CD8-positive, alpha-beta memory T cell (primary cell): ENCODE measurements around the gene CELSR2. TPM values are rescaled to one million over a fixed set of nuclear protein-coding genes. Genes with fewer than 3 reads are reported as not detected.
"Not testable (repeated sequence)": the region's sequence is repeated elsewhere in the genome, so short reads cannot be mapped to it uniquely, and the experiment has no call there.

Experiments used
- CTCF ChIA-PET: fragments of 350-600 bp; sonication (Branson Sonifier 250); formaldehyde crosslinking; loops from one replicate; lab custom pipeline; 2021; ENCODE audit warnings: antibody characterized with exemption; lab: Charles Lee
- POLR2A ChIA-PET: fragments of 350-600 bp; sonication (Branson Sonifier 250); formaldehyde crosslinking; loops from one replicate; lab custom pipeline; 2021; ENCODE audit warnings: antibody characterized with exemption; lab: Charles Lee
- DNase-seq, 5 donors: peaks; one replicate each; pipeline versions ENCODE4 v3.0.0 to v3.0.0-alpha.2; 2020 to 2022; ENCODE audit warnings: mixed read lengths in 1 of 5
- H3K27ac ChIP-seq: one replicate; pipeline ENCODE4 v1.7.0; 2013; ENCODE audit warnings: low read depth, mild to moderate bottlenecking, low read length, moderate library complexity
- H3K27me3 ChIP-seq: 2 replicates; pipeline ENCODE4 v1.7.0; 2013; ENCODE audit warnings: low read length, mild to moderate bottlenecking; ENCODE audit not compliant: insufficient read depth, poor library complexity, severe bottlenecking
- H3K36me3 ChIP-seq: 2 replicates; pipeline ENCODE4 v1.7.0; 2013; ENCODE audit warnings: mild to moderate bottlenecking, low read length, moderate library complexity; ENCODE audit not compliant: insufficient read depth
- H3K4me1 ChIP-seq: 2 replicates; pipeline ENCODE4 v1.7.0; 2013; ENCODE audit warnings: mild to moderate bottlenecking, low read length, moderate library complexity; ENCODE audit not compliant: insufficient read depth
- H3K4me3 ChIP-seq: 2 replicates; pipeline ENCODE4 v1.7.0; 2013; ENCODE audit warnings: mild to moderate bottlenecking, low read length
- H3K9me3 ChIP-seq: 2 replicates; pipeline ENCODE4 v1.7.0; 2013; ENCODE audit warnings: mild to moderate bottlenecking, low read length
- H3K27ac Mint-ChIP-seq, 8 donors: one replicate each; pipeline ENCODE4 v1.8.0; 2020 to 2021; ENCODE audit warnings: mixed read lengths in 8 of 8, mild to moderate bottlenecking in 6 of 8, inconsistent platforms in 3 of 8, moderate library complexity in 3 of 8
- H3K27me3 Mint-ChIP-seq, 2 donors: one replicate each; pipeline ENCODE4 v1.8.0; 2020 to 2021; ENCODE audit warnings: mixed read lengths in 2 of 2, mild to moderate bottlenecking in 1 of 2, moderate library complexity in 1 of 2
- H3K36me3 Mint-ChIP-seq, 3 donors: one replicate each; pipeline ENCODE4 v1.8.0; 2020 to 2021; ENCODE audit warnings: mixed read lengths in 3 of 3, inconsistent platforms in 1 of 3, mild to moderate bottlenecking in 1 of 3
- H3K4me1 Mint-ChIP-seq, 3 donors: one replicate each; pipeline ENCODE4 v1.8.0; 2020 to 2021; ENCODE audit warnings: mixed read lengths in 3 of 3, inconsistent platforms in 1 of 3, mild to moderate bottlenecking in 1 of 3
- H3K4me3 Mint-ChIP-seq, 7 donors: one replicate each; pipeline ENCODE4 v1.8.0; 2020 to 2021; ENCODE audit warnings: mixed read lengths in 7 of 7, mild to moderate bottlenecking in 6 of 7, moderate library complexity in 4 of 7, inconsistent platforms in 2 of 7
- H3K9me3 Mint-ChIP-seq, 5 donors: one replicate each; pipeline ENCODE4 v1.8.0; 2020 to 2022; ENCODE audit warnings: mixed read lengths in 5 of 5, mild to moderate bottlenecking in 3 of 5, moderate library complexity in 2 of 5, inconsistent platforms in 1 of 5
- polyA plus RNA-seq: library from polyadenylated mRNA; unstranded; fragments of 300-500 nt; fragmentation: Illumina TruSeq; gene quantifications from one replicate; pipeline ENCODE4 v1.2.3, GENCODE V29; 2021
- total RNA-seq, 2 experiments: library from RNA; stranded (reverse); gene quantifications; one replicate each; pipeline ENCODE4 v1.2.3, GENCODE V29; 2021

Gene CELSR2
- total and polyA plus RNA-seq, 3 experiments from 2014 or later = 0.77 to 2.8 (median 2.7) TPM

GRCh38 chr1:109304226-109304920 lies 55.0 kb downstream of the CELSR2 start:
- no peak for DNase-seq
- no peak overlapping the region for H3K4me3 Mint-ChIP-seq
- Histone ChIP-seq H3K9me3 (no peaks in the 10 kb centered on the region), H3K27me3 (no peaks in the 10 kb centered on the region), H3K36me3 (no peaks in the 10 kb centered on the region), H3K4me1 (no peaks in the 10 kb centered on the region), H3K4me3 (no peak overlapping the region), H3K27ac (no peak overlapping the region)
- ChIA-PET CTCF (no interaction called here), POLR2A (no interaction called here)
- H3K9me3 Mint-ChIP-seq = no peaks in the 10 kb centered on the region
- peaks cover 14 to 15% of the 10 kb centered on the region in 2 donors for H3K27me3 Mint-ChIP-seq
- no peak overlapping the region for H3K27ac Mint-ChIP-seq
- H3K4me1 Mint-ChIP-seq = no peaks in the 10 kb centered on the region
- H3K36me3 Mint-ChIP-seq = no peaks in the 10 kb centered on the region

- H3K27ac ChIP-seq, H3K4me3 ChIP-seq, DNase-seq, H3K9me3 Mint-ChIP-seq, H3K27me3 ChIP-seq, POLR2A ChIA-PET, H3K4me1 Mint-ChIP-seq, H3K9me3 ChIP-seq, H3K4me3 Mint-ChIP-seq, H3K36me3 ChIP-seq, H3K4me1 ChIP-seq, H3K27ac Mint-ChIP-seq, H3K36me3 Mint-ChIP-seq: not testable (repeated sequence)
- H3K27me3 Mint-ChIP-seq = peaks cover 11 to 17% of the 10 kb centered on the region in 2 donors
- CTCF ChIA-PET = interaction anchor here (3.5 kb wide), 1 partner anchor 10 kb away, joined by 12 read pairs; no protein-coding TSS in a partner anchor
Observed at GRCh38 chr1:109305991-109306390, 56.7 kb downstream of the CELSR2 start.

DNA sequence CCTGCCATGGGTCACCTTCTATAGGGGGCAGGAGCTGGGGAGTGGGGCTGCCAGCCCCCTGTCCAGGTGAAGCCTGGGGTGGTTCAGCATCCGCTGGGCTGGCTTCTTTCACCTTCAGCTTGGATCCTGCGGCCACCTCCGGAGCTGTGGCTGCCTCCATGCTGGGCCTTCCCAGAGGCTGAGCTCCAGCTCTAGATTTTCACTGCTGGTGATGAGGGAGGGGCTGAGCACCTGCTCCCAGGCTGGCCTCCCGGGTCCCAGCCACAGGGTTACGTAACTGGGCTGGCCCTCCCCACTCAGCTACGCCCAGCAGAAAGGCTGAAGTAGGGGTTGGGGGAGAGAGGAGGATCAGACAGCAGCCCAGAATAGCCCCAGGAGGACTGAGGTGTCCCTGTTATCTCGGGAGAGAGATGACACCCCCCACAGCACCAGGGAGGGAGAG lies 57.5 kb downstream of the CELSR2 start, which contains the start of gene MYBPHL:
Gene MYBPHL, minus strand, starts transcription at position 180 of the 442 bp plus-strand sequence. Its CDS starts 20 bp downstream, at position 160.
- Mint-ChIP-seq H3K27ac (no peak within 1 kb of the TSS), H3K36me3 (no peaks in the 10 kb centered on the region), H3K27me3 (peaks cover 11 to 17% of the 10 kb centered on the region in 2 donors), H3K4me3 (no peak within 1 kb of the TSS), H3K9me3 (no peaks in the 10 kb centered on the region), H3K4me1 (no peaks in the 10 kb centered on the region)
- Histone ChIP-seq H3K4me1 (no peaks in the 10 kb centered on the region), H3K36me3 (no peaks in the 10 kb centered on the region), H3K4me3 (no peak within 1 kb of the TSS), H3K27me3 (no peaks in the 10 kb centered on the region), H3K9me3 (no peaks in the 10 kb centered on the region), H3K27ac (no peak within 1 kb of the TSS)
- POLR2A ChIA-PET = no interaction called here
- CTCF ChIA-PET = interaction anchor here (1.3 to 3.5 kb wide), 2 partner anchors 11 to 24 kb away, joined by 3 to 12 read pairs; partner anchors contain the start of gene PSRC1
- DNase-seq = no peak

GRCh38 chr1:109307274-109308021 lies 58.1 kb downstream of the CELSR2 start:
- H3K27ac ChIP-seq = no peak overlapping the region
- POLR2A ChIA-PET = no interaction called here

GRCh38 chr1:109309347-109309746 lies 60.0 kb downstream of the CELSR2 start:
- no peak overlapping the region for H3K4me3 ChIP-seq
- Mint-ChIP-seq H3K27ac (no peak overlapping the region), H3K36me3 (no peaks in the 10 kb centered on the region), H3K4me3 (no peak overlapping the region), H3K4me1 (no peaks in the 10 kb centered on the region), H3K9me3 (no peaks in the 10 kb centered on the region), H3K27me3 (peaks cover 11 to 17% of the 10 kb centered on the region in 2 donors)
- ChIA-PET POLR2A (no interaction called here), CTCF (no interaction called here)
- no peak for DNase-seq
- H3K27ac ChIP-seq = no peak overlapping the region
- no peaks in the 10 kb centered on the region for H3K27me3 ChIP-seq
- no peaks in the 10 kb centered on the region for H3K4me1 ChIP-seq
- H3K36me3 ChIP-seq = no peaks in the 10 kb centered on the region
- H3K9me3 ChIP-seq = no peaks in the 10 kb centered on the region

More at GRCh38 chr1:109307274-109308021, 58.1 kb downstream of the CELSR2 start:
- H3K4me1 ChIP-seq = no peaks in the 10 kb centered on the region
- no peak overlapping the region for H3K27ac Mint-ChIP-seq
- H3K27me3 Mint-ChIP-seq = peaks cover 11 to 17% of the 10 kb centered on the region in 2 donors
- no peaks in the 10 kb centered on the region for H3K9me3 ChIP-seq
- no peak for DNase-seq
- H3K27me3 ChIP-seq = no peaks in the 10 kb centered on the region
- H3K4me1 Mint-ChIP-seq = no peaks in the 10 kb centered on the region
- CTCF ChIA-PET = interaction anchor here (0.9 to 3.5 kb wide), 4 partner anchors 10 to 30 kb away, joined by 3 to 12 read pairs (median 4); partner anchors contain the start of gene PSRC1
- no peaks in the 10 kb centered on the region for H3K9me3 Mint-ChIP-seq
- H3K4me3 ChIP-seq = no peak overlapping the region
- H3K4me3 Mint-ChIP-seq = no peak overlapping the region
- no peaks in the 10 kb centered on the region for H3K36me3 Mint-ChIP-seq
- H3K36me3 ChIP-seq = no peaks in the 10 kb centered on the region

DNA sequence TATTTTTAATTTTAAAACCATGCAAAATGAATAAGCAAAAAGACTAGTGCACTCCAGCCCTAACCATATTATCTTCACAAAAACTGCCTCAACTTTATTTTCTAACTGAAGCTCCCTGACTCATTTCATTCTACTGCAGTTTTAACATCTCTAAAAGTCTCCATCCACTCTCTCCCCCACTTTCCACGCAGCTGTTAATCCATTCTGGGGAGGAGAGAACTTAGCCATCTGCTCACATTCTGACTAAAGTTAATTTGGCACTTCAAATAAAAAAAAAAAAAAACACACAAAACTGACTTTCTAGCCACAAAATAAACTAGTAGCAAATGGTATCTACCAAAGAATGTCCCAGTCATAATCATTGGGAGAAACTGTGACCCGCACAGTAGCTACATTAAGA lies 62.9 kb downstream of the CELSR2 start:
- H3K27me3 Mint-ChIP-seq = peaks cover 13 to 17% of the 10 kb centered on the region in 2 donors

DNA sequence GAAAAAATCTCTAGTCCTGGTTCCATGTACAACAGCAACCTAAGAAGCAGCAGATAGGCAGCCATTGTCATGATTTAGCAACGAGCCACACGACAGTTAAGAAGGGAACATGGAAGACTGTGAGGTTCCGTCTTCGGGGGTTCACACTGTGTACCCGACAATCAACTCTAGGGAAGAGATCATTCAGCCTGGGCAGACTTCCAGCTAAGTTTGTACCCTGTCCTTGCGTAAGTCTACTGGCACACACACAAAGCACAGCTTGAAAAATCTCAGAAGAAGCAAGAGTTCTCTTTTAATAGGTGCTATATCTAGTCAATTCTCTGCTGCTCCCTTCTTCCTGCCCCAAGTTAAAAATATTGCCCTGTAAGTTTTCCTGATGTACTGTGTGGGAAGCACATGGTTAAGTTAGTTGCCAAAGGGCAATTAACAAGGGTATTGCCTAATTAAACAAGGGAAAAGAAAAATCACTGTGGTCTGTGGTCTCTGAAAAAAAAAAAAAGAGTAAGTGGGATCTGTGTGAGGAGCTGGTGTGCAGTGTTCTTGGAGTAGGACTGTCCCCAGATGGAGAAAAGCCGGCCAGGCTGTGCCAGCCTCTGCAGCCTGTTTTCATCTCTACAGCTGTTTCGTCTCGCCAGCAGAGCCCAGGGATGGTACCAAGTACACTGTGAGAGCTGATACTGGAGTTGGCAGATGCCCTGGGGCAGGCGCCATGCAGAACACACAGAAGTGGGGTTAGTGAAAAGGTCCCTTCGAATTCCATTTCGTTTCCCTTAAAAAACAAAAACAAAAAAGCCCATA lies 63.8 kb downstream of the CELSR2 start:
- no peaks in the 10 kb centered on the region for H3K4me1 ChIP-seq
- no peak for DNase-seq
- no peak overlapping the region for H3K4me3 Mint-ChIP-seq
- no peaks in the 10 kb centered on the region for H3K4me1 Mint-ChIP-seq
- no peak overlapping the region for H3K27ac ChIP-seq
- no peak overlapping the region for H3K4me3 ChIP-seq
- CTCF ChIA-PET = no interaction called here
- no peaks in the 10 kb centered on the region for H3K9me3 Mint-ChIP-seq
- peaks cover 12 to 17% of the 10 kb centered on the region in 2 donors for H3K27me3 Mint-ChIP-seq
- POLR2A ChIA-PET = no interaction called here
- H3K27me3 ChIP-seq = no peaks in the 10 kb centered on the region
- no peaks in the 10 kb centered on the region for H3K9me3 ChIP-seq
- no peaks in the 10 kb centered on the region for H3K36me3 ChIP-seq
- peak overlapping the region in 2 of 8 donors; percentile 2 to 92 for H3K27ac Mint-ChIP-seq
- H3K36me3 Mint-ChIP-seq = no peaks in the 10 kb centered on the region

More for the DNA sequence above, 62.9 kb downstream of the CELSR2 start:
- Mint-ChIP-seq H3K4me3 (no peak overlapping the region), H3K27ac (no peak overlapping the region), H3K4me1 (no peaks in the 10 kb centered on the region), H3K36me3 (no peaks in the 10 kb centered on the region), H3K9me3 (no peaks in the 10 kb centered on the region)
- no peaks in the 10 kb centered on the region for H3K4me1 ChIP-seq
- H3K9me3 ChIP-seq = no peaks in the 10 kb centered on the region
- ChIA-PET CTCF (interaction anchor here (0.7 kb wide), 1 partner anchor 217 kb away, joined by 3 read pairs; no protein-coding TSS in a partner anchor), POLR2A (no interaction called here)
- no peak for DNase-seq
- no peaks in the 10 kb centered on the region for H3K36me3 ChIP-seq
- H3K4me3 ChIP-seq = no peak overlapping the region
- H3K27ac ChIP-seq = no peak overlapping the region
- no peaks in the 10 kb centered on the region for H3K27me3 ChIP-seq
